ENCODE results near the gene SLC25A44. TPM values are rescaled to one million over a fixed set of nuclear protein-coding genes. Genes with fewer than 3 reads are reported as not detected.

SLC25A44 gene
- total and polyA plus RNA-seq, 2 of the 8 experiments (the other 6 are each of a cell fraction or from before 2014, with no cell fraction given): 23.4 to 32.1 TPM

GRCh38 chr1:156146769-156147405, 47.0 kb upstream of the SLC25A44 start (continued):
- TF ChIP-seq, protein P1, sequence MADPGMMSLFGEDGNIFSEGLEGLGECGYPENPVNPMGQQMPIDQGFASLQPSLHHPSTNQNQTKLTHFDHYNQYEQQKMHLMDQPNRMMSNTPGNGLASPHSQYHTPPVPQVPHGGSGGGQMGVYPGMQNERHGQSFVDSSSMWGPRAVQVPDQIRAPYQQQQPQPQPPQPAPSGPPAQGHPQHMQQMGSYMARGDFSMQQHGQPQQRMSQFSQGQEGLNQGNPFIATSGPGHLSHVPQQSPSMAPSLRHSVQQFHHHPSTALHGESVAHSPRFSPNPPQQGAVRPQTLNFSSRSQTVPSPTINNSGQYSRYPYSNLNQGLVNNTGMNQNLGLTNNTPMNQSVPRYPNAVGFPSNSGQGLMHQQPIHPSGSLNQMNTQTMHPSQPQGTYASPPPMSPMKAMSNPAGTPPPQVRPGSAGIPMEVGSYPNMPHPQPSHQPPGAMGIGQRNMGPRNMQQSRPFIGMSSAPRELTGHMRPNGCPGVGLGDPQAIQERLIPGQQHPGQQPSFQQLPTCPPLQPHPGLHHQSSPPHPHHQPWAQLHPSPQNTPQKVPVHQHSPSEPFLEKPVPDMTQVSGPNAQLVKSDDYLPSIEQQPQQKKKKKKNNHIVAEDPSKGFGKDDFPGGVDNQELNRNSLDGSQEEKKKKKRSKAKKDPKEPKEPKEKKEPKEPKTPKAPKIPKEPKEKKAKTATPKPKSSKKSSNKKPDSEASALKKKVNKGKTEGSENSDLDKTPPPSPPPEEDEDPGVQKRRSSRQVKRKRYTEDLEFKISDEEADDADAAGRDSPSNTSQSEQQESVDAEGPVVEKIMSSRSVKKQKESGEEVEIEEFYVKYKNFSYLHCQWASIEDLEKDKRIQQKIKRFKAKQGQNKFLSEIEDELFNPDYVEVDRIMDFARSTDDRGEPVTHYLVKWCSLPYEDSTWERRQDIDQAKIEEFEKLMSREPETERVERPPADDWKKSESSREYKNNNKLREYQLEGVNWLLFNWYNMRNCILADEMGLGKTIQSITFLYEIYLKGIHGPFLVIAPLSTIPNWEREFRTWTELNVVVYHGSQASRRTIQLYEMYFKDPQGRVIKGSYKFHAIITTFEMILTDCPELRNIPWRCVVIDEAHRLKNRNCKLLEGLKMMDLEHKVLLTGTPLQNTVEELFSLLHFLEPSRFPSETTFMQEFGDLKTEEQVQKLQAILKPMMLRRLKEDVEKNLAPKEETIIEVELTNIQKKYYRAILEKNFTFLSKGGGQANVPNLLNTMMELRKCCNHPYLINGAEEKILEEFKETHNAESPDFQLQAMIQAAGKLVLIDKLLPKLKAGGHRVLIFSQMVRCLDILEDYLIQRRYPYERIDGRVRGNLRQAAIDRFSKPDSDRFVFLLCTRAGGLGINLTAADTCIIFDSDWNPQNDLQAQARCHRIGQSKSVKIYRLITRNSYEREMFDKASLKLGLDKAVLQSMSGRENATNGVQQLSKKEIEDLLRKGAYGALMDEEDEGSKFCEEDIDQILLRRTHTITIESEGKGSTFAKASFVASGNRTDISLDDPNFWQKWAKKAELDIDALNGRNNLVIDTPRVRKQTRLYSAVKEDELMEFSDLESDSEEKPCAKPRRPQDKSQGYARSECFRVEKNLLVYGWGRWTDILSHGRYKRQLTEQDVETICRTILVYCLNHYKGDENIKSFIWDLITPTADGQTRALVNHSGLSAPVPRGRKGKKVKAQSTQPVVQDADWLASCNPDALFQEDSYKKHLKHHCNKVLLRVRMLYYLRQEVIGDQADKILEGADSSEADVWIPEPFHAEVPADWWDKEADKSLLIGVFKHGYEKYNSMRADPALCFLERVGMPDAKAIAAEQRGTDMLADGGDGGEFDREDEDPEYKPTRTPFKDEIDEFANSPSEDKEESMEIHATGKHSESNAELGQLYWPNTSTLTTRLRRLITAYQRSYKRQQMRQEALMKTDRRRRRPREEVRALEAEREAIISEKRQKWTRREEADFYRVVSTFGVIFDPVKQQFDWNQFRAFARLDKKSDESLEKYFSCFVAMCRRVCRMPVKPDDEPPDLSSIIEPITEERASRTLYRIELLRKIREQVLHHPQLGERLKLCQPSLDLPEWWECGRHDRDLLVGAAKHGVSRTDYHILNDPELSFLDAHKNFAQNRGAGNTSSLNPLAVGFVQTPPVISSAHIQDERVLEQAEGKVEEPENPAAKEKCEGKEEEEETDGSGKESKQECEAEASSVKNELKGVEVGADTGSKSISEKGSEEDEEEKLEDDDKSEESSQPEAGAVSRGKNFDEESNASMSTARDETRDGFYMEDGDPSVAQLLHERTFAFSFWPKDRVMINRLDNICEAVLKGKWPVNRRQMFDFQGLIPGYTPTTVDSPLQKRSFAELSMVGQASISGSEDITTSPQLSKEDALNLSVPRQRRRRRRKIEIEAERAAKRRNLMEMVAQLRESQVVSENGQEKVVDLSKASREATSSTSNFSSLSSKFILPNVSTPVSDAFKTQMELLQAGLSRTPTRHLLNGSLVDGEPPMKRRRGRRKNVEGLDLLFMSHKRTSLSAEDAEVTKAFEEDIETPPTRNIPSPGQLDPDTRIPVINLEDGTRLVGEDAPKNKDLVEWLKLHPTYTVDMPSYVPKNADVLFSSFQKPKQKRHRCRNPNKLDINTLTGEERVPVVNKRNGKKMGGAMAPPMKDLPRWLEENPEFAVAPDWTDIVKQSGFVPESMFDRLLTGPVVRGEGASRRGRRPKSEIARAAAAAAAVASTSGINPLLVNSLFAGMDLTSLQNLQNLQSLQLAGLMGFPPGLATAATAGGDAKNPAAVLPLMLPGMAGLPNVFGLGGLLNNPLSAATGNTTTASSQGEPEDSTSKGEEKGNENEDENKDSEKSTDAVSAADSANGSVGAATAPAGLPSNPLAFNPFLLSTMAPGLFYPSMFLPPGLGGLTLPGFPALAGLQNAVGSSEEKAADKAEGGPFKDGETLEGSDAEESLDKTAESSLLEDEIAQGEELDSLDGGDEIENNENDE (IDR thresholded peaks at IDR 0.05; ENCODE audit: insufficient replicate concordance, low read length): no peak
- TF ChIP-seq, protein P2, sequence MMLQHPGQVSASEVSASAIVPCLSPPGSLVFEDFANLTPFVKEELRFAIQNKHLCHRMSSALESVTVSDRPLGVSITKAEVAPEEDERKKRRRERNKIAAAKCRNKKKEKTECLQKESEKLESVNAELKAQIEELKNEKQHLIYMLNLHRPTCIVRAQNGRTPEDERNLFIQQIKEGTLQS (IDR thresholded peaks at IDR 0.05; ENCODE audit: insufficient read depth, low read depth, low read length): no peak
- no peak for TF ChIP-seq SP1 (IDR thresholded peaks at IDR 0.05; ENCODE audit: low read depth, low read length)
- no peak for TF ChIP-seq CHD2 (IDR thresholded peaks at IDR 0.05; ENCODE audit: low read length)
- no peak for TF ChIP-seq E2F6 (IDR thresholded peaks at IDR 0.05)
- no peak for TF ChIP-seq GTF2F1 (IDR thresholded peaks at IDR 0.05; ENCODE audit: borderline replicate concordance, low read depth, low read length)
- no peak for TF ChIP-seq CBX5 (IDR thresholded peaks at IDR 0.05; ENCODE audit: low read depth, low read length)
